Neural progenitor cell (in vitro differentiated cells): Measurements from ENCODE around the gene LRRC27.

Source experiments
- EZH2 ChIP-seq: fragments of 200-600 bp; sonication (generic); IDR thresholded peaks from 2 replicates; pipeline ENCODE4 v1.6.1; 2017; ENCODE audit warnings: antibody characterized with exemption, mild to moderate bottlenecking, moderate library complexity
- TF ChIP-seq, protein P1 (sequence below): fragments of 200-600 bp; sonication (generic); IDR thresholded peaks from 2 replicates; pipeline ENCODE4 v1.5.1; 2017; ENCODE audit warnings: antibody characterized with exemption, mild to moderate bottlenecking

DNA sequence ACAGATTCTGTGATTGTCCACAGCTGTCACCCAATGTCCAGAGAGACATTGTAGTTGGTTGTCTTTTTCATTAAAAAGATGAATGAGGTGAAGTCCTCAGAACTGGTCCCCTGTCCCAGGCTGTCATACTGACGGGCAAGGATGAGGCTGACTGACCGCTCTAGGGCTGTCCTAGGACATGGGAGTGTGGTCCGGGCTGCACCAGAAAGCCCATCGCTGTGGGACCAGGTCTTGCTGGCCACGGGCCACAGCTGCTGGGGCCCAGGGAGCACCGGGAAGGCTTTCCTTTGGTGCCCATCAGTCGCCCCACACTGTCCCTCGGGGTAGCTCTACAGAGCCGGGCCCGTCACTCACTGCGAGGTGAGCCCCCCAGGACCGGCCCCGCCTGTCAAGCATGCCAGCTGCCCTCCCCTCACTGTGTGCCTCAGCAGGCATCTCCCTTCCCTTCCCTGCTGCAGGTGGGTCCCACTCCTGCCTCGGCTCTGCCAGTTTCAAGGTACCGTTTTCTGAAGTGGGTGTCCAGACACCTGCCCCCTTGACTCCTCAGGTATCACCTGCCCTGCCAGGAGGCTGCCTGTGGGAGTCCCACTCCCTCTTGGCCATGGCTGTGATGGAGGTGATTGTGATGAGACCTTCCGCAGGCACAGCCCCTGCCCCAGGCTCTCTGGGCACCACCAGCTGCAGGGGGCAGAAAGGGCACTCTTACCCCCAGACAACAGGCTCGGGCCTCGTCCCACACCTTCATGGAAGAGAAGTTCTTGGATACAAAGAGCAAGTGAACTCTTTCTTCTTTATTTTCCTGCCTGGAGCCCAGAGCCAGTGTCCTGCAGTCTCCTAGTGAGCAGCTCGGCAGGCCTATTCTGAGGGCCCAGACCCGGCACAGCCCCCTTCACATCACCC lies 21.7 kb downstream of the LRRC27 start:
- TF ChIP-seq, protein P1, sequence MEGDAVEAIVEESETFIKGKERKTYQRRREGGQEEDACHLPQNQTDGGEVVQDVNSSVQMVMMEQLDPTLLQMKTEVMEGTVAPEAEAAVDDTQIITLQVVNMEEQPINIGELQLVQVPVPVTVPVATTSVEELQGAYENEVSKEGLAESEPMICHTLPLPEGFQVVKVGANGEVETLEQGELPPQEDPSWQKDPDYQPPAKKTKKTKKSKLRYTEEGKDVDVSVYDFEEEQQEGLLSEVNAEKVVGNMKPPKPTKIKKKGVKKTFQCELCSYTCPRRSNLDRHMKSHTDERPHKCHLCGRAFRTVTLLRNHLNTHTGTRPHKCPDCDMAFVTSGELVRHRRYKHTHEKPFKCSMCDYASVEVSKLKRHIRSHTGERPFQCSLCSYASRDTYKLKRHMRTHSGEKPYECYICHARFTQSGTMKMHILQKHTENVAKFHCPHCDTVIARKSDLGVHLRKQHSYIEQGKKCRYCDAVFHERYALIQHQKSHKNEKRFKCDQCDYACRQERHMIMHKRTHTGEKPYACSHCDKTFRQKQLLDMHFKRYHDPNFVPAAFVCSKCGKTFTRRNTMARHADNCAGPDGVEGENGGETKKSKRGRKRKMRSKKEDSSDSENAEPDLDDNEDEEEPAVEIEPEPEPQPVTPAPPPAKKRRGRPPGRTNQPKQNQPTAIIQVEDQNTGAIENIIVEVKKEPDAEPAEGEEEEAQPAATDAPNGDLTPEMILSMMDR: no peak
- no peak for TF ChIP-seq EZH2
